Activated naive CD4-positive, alpha-beta T cell treated with anti-CD3 and anti-CD28 coated beads, Interleukin-2, amount 10 ng/mL, durations not matched to agents 5 hours and 36 hours (primary cell): ENCODE results near the gene ARMH3. TPM values are rescaled to one million over a fixed set of nuclear protein-coding genes. Genes with fewer than 3 reads are reported as not detected.

Experiments used
- total RNA-seq, 2 experiments: library from RNA; stranded (reverse); gene quantifications; one replicate each; pipeline ENCODE4 v1.2.3, GENCODE V29; 2021

ARMH3 gene
- total RNA-seq = 10 to 100 TPM; 24.0 to 26.4 TPM

GRCh38 chr10:102055647-102056419 lies at the start of gene ARMH3:
Gene ARMH3 (minus strand): TSS chr10:102056173. CDS start chr10:102040114, 16,059 bp downstream.

GRCh38 chr10:102064868-102065560 lies 9.0 kb upstream of the ARMH3 start, which contains the start of gene HPS6:
Gene HPS6 (plus strand): TSS chr10:102065349. CDS start chr10:102065475, 126 bp downstream.

GRCh38 chr10:101843032-101844021 lies 212.6 kb downstream of the ARMH3 start, which contains the start of gene KCNIP2:
Gene KCNIP2 (minus strand): TSS chr10:101843800. CDS start chr10:101843568, 232 bp downstream.

GRCh38 chr10:101818119-101818871 lies 237.7 kb downstream of the ARMH3 start, which contains the start of gene OGA:
Gene OGA (minus strand): TSS chr10:101818444. CDS start chr10:101818022, 422 bp downstream.

Other genes starting within 250 kb of the ARMH3 start
- gene OGA, start 237.7 kb downstream of the ARMH3 start, total RNA-seq = 100 to 1,000 TPM; 146 to 156 TPM
- gene KCNIP2, start 212.4 kb downstream of the ARMH3 start, total RNA-seq = 1 to 10 TPM; 4.2 to 4.5 TPM
- gene HPS6, start 9.2 kb upstream of the ARMH3 start, total RNA-seq = 10 to 100 TPM; 22.7 to 23.9 TPM
- gene LDB1, start 64.2 kb upstream of the ARMH3 start, total RNA-seq = 10 to 100 TPM; 92.9 to 93.7 TPM
- 10 to 100 TPM; 41.3 to 42.9 TPM for gene PPRC1, start 76.9 kb upstream of the ARMH3 start, total RNA-seq
- 10 to 100 TPM; 75.2 to 76.6 TPM for gene NOLC1, start 96.2 kb upstream of the ARMH3 start, total RNA-seq
- gene ELOVL3, start 170.1 kb upstream of the ARMH3 start, total RNA-seq = not detected
- gene PITX3, start 185.3 kb upstream of the ARMH3 start, total RNA-seq = not detected
- 10 to 100 TPM; 36.8 to 37.7 TPM for gene GBF1, start 189.4 kb upstream of the ARMH3 start, total RNA-seq